PC-3 (cell line): ENCODE data around the gene DYDC1. TPM values are rescaled to one million over a fixed set of nuclear protein-coding genes. Genes with fewer than 3 reads are reported as not detected.

Source experiments
- ATAC-seq: fragments of 200-7000 bp; cut with Tn5 transposase; 2 replicates; pipeline ENCODE4 v1.9.1; 2020; ENCODE audit warnings: mild to moderate bottlenecking, moderate library complexity
- BruUV-seq: library from RNA; stranded (reverse); fragments of 400-500 nt; replicated peaks from 2 replicates; lab custom pipeline; 2021; lab: Mats Ljungman, UMichigan
- CTCF ChIA-PET: fragments of 300-600 bp; sonication (Branson Sonifier 250); formaldehyde crosslinking; loops from one replicate; lab custom pipeline; 2022; ENCODE audit warnings: antibody characterized with exemption; lab: Charles Lee
- POLR2A ChIA-PET: fragments of 300-600 bp; sonication (Branson Sonifier 250); formaldehyde crosslinking; loops from one replicate; lab custom pipeline; 2022; ENCODE audit warnings: antibody characterized with exemption; ENCODE audit not compliant: unreplicated experiment; lab: Charles Lee
- DNase-seq: peaks from one replicate; pipeline ENCODE4 v3.0.0-alpha.2; 2015
- H2AFZ ChIP-seq: fragments of 300-600 bp; sonication (generic); 2 replicates; pipeline ENCODE4 v1.6.0; 2016; ENCODE audit warnings: antibody characterized with exemption, low read length
- H3F3A ChIP-seq: fragments of 300-600 bp; sonication (generic); one replicate; pipeline ENCODE4 v1.6.0; 2017; ENCODE audit warnings: antibody characterized with exemption, low read length, control low read depth, mild to moderate bottlenecking; ENCODE audit not compliant: unreplicated experiment
- H3K27ac ChIP-seq: fragments of 300-600 bp; sonication (generic); 2 replicates; pipeline ENCODE4 v1.5.1; 2016; ENCODE audit warnings: mild to moderate bottlenecking, low read length
- H3K27me3 ChIP-seq: fragments of 300-600 bp; sonication (generic); 2 replicates; pipeline ENCODE4 v1.6.1; 2016; ENCODE audit warnings: low read length, mixed read lengths
- H3K36me3 ChIP-seq: fragments of 300-600 bp; sonication (generic); 2 replicates; pipeline ENCODE4 v1.6.1; 2016; ENCODE audit warnings: low read depth, mixed run types, low read length, mixed read lengths
- H3K4me1 ChIP-seq: fragments of 300-600 bp; sonication (generic); 2 replicates; pipeline ENCODE4 v1.5.1; 2016; ENCODE audit warnings: low read length; ENCODE audit not compliant: insufficient read depth
- H3K4me2 ChIP-seq: fragments of 300-600 bp; sonication (generic); 2 replicates; pipeline ENCODE4 v1.6.0; 2016; ENCODE audit warnings: low read length
- H3K4me3 ChIP-seq: fragments of 300-600 bp; sonication (generic); 2 replicates; pipeline ENCODE4 v1.5.1; 2016; ENCODE audit warnings: mild to moderate bottlenecking, low read length, mixed read lengths
- H3K79me2 ChIP-seq: fragments of 300-600 bp; sonication (generic); 2 replicates; pipeline ENCODE4 v1.6.1; 2017; ENCODE audit warnings: low read length, mixed read lengths
- H3K9ac ChIP-seq: fragments of 300-600 bp; sonication (generic); 2 replicates; pipeline ENCODE4 v1.6.0; 2016; ENCODE audit warnings: mild to moderate bottlenecking, low read length
- H3K9me2 ChIP-seq: fragments of 300-600 bp; sonication (generic); replicated peaks from 2 replicates; pipeline ENCODE4 v1.6.1; 2016; ENCODE audit warnings: mixed run types, low read length, mixed read lengths
- H3K9me3 ChIP-seq: fragments of 300-600 bp; sonication (generic); 2 replicates; pipeline ENCODE4 v1.6.1; 2016; ENCODE audit warnings: low read length, mixed read lengths
- H4K20me1 ChIP-seq: fragments of 300-600 bp; sonication (generic); 2 replicates; pipeline ENCODE4 v1.6.1; 2016; ENCODE audit warnings: low read length, mixed read lengths
- CTCF ChIP-seq: fragments of 300-600 bp; sonication (generic); conservative IDR thresholded peaks from 2 replicates; pipeline ENCODE4 v1.5.1; 2017; ENCODE audit warnings: antibody characterized with exemption, low read depth, mild to moderate bottlenecking, low read length
- EZH2 ChIP-seq: fragments of 300-600 bp; sonication (generic); IDR thresholded peaks from one replicate; pipeline ENCODE4 v1.6.1; 2017; ENCODE audit warnings: antibody characterized with exemption, mild to moderate bottlenecking, low read length; ENCODE audit not compliant: unreplicated experiment
- EZH2phosphoT487 ChIP-seq: fragments of 300-600 bp; sonication (generic); IDR thresholded peaks from 2 replicates; pipeline ENCODE4 v1.6.1; 2018; ENCODE audit warnings: mild to moderate bottlenecking, antibody characterized with exemption, low read length, borderline replicate concordance
- intact Hi-C: fragments of 100-400 bp; cut with micrococcal nuclease; formaldehyde crosslinking; loops from 2 replicates; pipeline ENCODE4 v1.9.0; 2023
- total RNA-seq: library from RNA; depleted of rRNA; stranded (reverse); fragments of >200 nt; gene quantifications from 2 replicates; pipeline ENCODE4 v1.2.3, GENCODE V29; 2014

Gene DYDC1
- total RNA-seq, 1 experiment from 2014 or later: not detected

- POLR2A ChIA-PET: no interaction called here
- TF ChIP-seq EZH2phosphoT487: no peak
- TF ChIP-seq EZH2: no peak
- TF ChIP-seq CTCF: no peak
- Histone ChIP-seq H3K27me3 (no peaks in the 10 kb centered on the region), H3K9me2 (no peaks in the 10 kb centered on the region), H2AFZ (no peak overlapping the region), H3K36me3 (no peaks in the 10 kb centered on the region), H3K4me1 (no peaks in the 10 kb centered on the region), H3K9ac (no peak overlapping the region), H3K79me2 (no peaks in the 10 kb centered on the region), H3K27ac (no peak overlapping the region), H3F3A (no peaks in the 10 kb centered on the region), H3K4me3 (no peak overlapping the region), H3K4me2 (no peak overlapping the region), H3K9me3 (no peaks in the 10 kb centered on the region), H4K20me1 (no peaks in the 10 kb centered on the region)
- no TSS peak for BruUV-seq
- CTCF ChIA-PET: no interaction called here
- ATAC-seq: no peak
- DNase-seq: no peak
- intact Hi-C loops: no loop called here
Observed at GRCh38 chr10:80357851-80358125, 1.2 kb upstream of the DYDC1 start.

GRCh38 chr10:80356989-80357850 is 665 bp upstream of the DYDC1 start:
- Histone ChIP-seq H3K9ac (no peak overlapping the region), H3K27ac (no peak overlapping the region), H3K4me1 (no peaks in the 10 kb centered on the region), H3K79me2 (no peaks in the 10 kb centered on the region), H3K9me3 (no peaks in the 10 kb centered on the region), H3K36me3 (no peaks in the 10 kb centered on the region), H3F3A (no peaks in the 10 kb centered on the region), H4K20me1 (no peaks in the 10 kb centered on the region), H3K27me3 (no peaks in the 10 kb centered on the region), H2AFZ (no peak overlapping the region), H3K4me3 (no peak overlapping the region), H3K9me2 (no peaks in the 10 kb centered on the region), H3K4me2 (no peak overlapping the region)
- ATAC-seq (no peak), DNase-seq (no peak)
- ChIA-PET POLR2A (no interaction called here), CTCF (no interaction called here)
- intact Hi-C loops: no loop called here
- no TSS peak for BruUV-seq
- TF ChIP-seq EZH2phosphoT487 (no peak), EZH2 (no peak), CTCF (no peak)

- no peaks in the 10 kb centered on the region for H3K79me2 ChIP-seq
- H2AFZ ChIP-seq: no peak overlapping the region
- ChIA-PET POLR2A (no interaction called here), CTCF (no interaction called here)
- H3K4me3 ChIP-seq: no peak overlapping the region
- intact Hi-C loops: no loop called here
- H3K27me3 ChIP-seq: no peaks in the 10 kb centered on the region
- no peaks in the 10 kb centered on the region for H3K9me3 ChIP-seq
- no peaks in the 10 kb centered on the region for H3K36me3 ChIP-seq
- no peak overlapping the region for H3K4me2 ChIP-seq
- no peak overlapping the region for H3K9ac ChIP-seq
- no peaks in the 10 kb centered on the region for H3K4me1 ChIP-seq
- DNase-seq (no peak), ATAC-seq (no peak)
- H3K9me2 ChIP-seq: no peaks in the 10 kb centered on the region
- TF ChIP-seq EZH2phosphoT487: no peak
- H3K27ac ChIP-seq: no peak overlapping the region
- H4K20me1 ChIP-seq: no peaks in the 10 kb centered on the region
- no peaks in the 10 kb centered on the region for H3F3A ChIP-seq
- no TSS peak for BruUV-seq
Observed at GRCh38 chr10:80351220-80351619, 5.3 kb downstream of the DYDC1 start.
